Sigmoid colon (tissue), 4 donors: ENCODE measurements around the gene ABCA2.

ENCODE experiments used
- POLR2A ChIP-seq, 2 donors: fragments of 450-650 bp; IDR thresholded peaks; one replicate each; pipeline ENCODE4 v1.6.1; 2016; ENCODE audit warnings: antibody characterized with exemption in 2 of 2, mild to moderate bottlenecking in 2 of 2, moderate library complexity in 2 of 2
- POLR2AphosphoS5 ChIP-seq, 4 donors: sonication (generic); formaldehyde crosslinking; IDR thresholded peaks; one replicate each; pipeline ENCODE4 v1.6.1; 2017; ENCODE audit warnings: antibody characterized with exemption in 4 of 4

DNA sequence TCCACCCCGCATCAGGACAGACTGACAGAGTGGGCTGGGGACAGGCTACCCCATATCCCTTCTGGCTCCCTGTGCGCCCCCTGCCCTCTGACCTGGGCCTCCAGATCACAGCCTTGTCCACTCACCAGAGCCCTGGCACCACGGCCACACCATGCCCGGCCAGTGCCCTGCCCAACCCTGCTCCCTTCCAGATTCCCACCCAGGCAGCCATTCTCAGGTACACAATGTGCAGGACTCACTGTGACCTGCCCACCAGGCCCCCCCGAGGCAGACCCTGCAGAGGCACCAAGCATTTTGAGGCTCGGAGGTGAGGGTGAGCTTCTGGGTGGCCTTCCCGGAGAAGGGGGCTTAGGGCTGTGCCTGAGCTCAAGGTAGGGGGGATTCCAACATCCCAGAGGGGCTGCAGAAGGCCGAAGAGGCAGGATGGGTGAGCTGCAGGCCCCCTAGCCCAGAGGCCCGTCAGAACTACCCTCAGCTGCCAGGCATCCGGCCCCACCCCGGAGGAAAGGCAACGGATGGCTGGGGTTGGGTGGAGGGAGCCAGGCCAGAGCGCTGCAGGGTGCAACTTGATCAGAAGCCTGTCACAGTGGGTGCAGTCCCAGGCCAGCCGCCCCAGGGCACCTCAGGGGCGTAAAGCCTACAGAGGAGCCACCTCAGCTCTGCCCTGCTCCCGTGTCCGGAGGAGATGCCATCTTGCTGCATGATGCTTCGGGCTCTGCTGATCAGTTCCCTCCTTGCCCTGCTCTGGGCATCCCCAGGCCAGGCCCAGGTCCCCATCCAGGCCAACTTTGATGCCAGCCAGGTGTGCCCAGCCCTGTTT is 45.6 kb downstream of the ABCA2 start, which contains the start of gene LCNL1:
- no peak for TF ChIP-seq POLR2A (IDR thresholded peaks at IDR 0.05)
- no peak for TF ChIP-seq POLR2AphosphoS5 (IDR thresholded peaks at IDR 0.05)
